Trophoblast cell (in vitro differentiated cells and primary cell): ENCODE data around the gene SRGAP3.

Experiments
- DNase-seq, 2 donors: peaks; one replicate each; pipeline ENCODE4 v3.0.0-alpha.2; 2016
- H2AFZ ChIP-seq: 2 replicates; pipeline ENCODE4 v1.6.1; 2013; ENCODE audit warnings: low read length, moderate library complexity, mild to moderate bottlenecking; ENCODE audit not compliant: insufficient read depth, poor library complexity
- H2AK5ac ChIP-seq: 2 replicates; pipeline ENCODE4 v1.6.1; 2013; ENCODE audit warnings: mild to moderate bottlenecking, low read length
- H2BK120ac ChIP-seq: 2 replicates; pipeline ENCODE4 v1.6.1; 2013; ENCODE audit warnings: low read length, mild to moderate bottlenecking, moderate library complexity; ENCODE audit not compliant: insufficient read depth, poor library complexity
- H2BK12ac ChIP-seq: 2 replicates; pipeline ENCODE4 v1.6.1; 2013; ENCODE audit warnings: mild to moderate bottlenecking, low read length, moderate library complexity
- H2BK5ac ChIP-seq: 2 replicates; pipeline ENCODE4 v1.6.1; 2013; ENCODE audit warnings: low read length, low read depth, moderate library complexity, mild to moderate bottlenecking; ENCODE audit not compliant: poor library complexity
- H3K14ac ChIP-seq: 2 replicates; pipeline ENCODE4 v1.6.1; 2013; ENCODE audit warnings: mild to moderate bottlenecking, low read length
- H3K18ac ChIP-seq: 2 replicates; pipeline ENCODE4 v1.6.1; 2013; ENCODE audit warnings: mild to moderate bottlenecking, low read length
- H3K23ac ChIP-seq: 2 replicates; pipeline ENCODE4 v1.6.1; 2013; ENCODE audit warnings: low read length
- H3K27ac ChIP-seq: 2 replicates; pipeline ENCODE4 v1.5.1; 2013; ENCODE audit warnings: low read depth, mild to moderate bottlenecking, inconsistent platforms, low read length, moderate library complexity
- H3K27me3 ChIP-seq: 2 replicates; pipeline ENCODE4 v1.6.1; 2013; ENCODE audit warnings: inconsistent platforms, mild to moderate bottlenecking, low read length, moderate library complexity; ENCODE audit not compliant: insufficient read depth
- H3K36me3 ChIP-seq, 2 experiments: 1 replicate in 1 of 2; 2 replicates in 1 of 2; pipeline ENCODE4 v1.6.1; 2013; ENCODE audit warnings: low read length in 2 of 2, mild to moderate bottlenecking in 2 of 2, moderate library complexity in 1 of 2; ENCODE audit not compliant: insufficient read depth in 2 of 2, control insufficient read depth in 1 of 2
- H3K4ac ChIP-seq: 2 replicates; pipeline ENCODE4 v1.6.1; 2013; ENCODE audit warnings: low read depth, mild to moderate bottlenecking, low read length, moderate library complexity
- H3K4me1 ChIP-seq, 2 experiments: 1 replicate in 1 of 2; 2 replicates in 1 of 2; pipeline ENCODE4 v1.6.1; 2013; ENCODE audit warnings: low read length in 2 of 2, mild to moderate bottlenecking in 2 of 2, moderate library complexity in 1 of 2; ENCODE audit not compliant: insufficient read depth in 2 of 2, control insufficient read depth in 1 of 2
- H3K4me2 ChIP-seq: 2 replicates; pipeline ENCODE4 v1.6.1; 2013; ENCODE audit warnings: inconsistent platforms, mild to moderate bottlenecking, low read length, moderate library complexity
- H3K4me3 ChIP-seq: 2 replicates; pipeline ENCODE4 v1.5.1; 2013; ENCODE audit warnings: mild to moderate bottlenecking, low read depth, low read length, inconsistent platforms
- H3K79me1 ChIP-seq: one replicate; pipeline ENCODE4 v1.6.1; 2013; ENCODE audit warnings: low read length
- H3K79me2 ChIP-seq: 2 replicates; pipeline ENCODE4 v1.6.1; 2013; ENCODE audit warnings: low read length, mild to moderate bottlenecking; ENCODE audit not compliant: control insufficient read depth, insufficient read depth, poor library complexity
- H3K9ac ChIP-seq: 2 replicates; pipeline ENCODE4 v1.6.1; 2013; ENCODE audit warnings: mild to moderate bottlenecking, low read length
- H3K9me3 ChIP-seq: 2 replicates; pipeline ENCODE4 v1.6.1; 2013; ENCODE audit warnings: low read depth, mild to moderate bottlenecking, control low read depth, inconsistent platforms, low read length; ENCODE audit not compliant: insufficient read depth
- H4K12ac ChIP-seq: 2 replicates; pipeline ENCODE4 v1.6.1; 2013; ENCODE audit warnings: low read depth, mild to moderate bottlenecking, low read length, moderate library complexity
- H4K8ac ChIP-seq: 2 replicates; pipeline ENCODE4 v1.6.1; 2013; ENCODE audit warnings: low read depth, mild to moderate bottlenecking, low read length, moderate library complexity
- H4K91ac ChIP-seq: one replicate; pipeline ENCODE4 v1.6.1; 2013; ENCODE audit warnings: low read depth, mild to moderate bottlenecking, low read length, moderate library complexity
- WGBS: extraction: QIAGEN DNeasy Blood & Tissue Kit; methylation state at CpG from one replicate; pipeline ENCODE4 v1.1.7; 2013; ENCODE audit warnings: missing lambda C conversion rate; ENCODE audit not compliant: insufficient read length, insufficient coverage; ENCODE audit errors: extremely low coverage; 5-methylcytosine and 5-hydroxymethylcytosine counted together

Gene SRGAP3

DNA sequence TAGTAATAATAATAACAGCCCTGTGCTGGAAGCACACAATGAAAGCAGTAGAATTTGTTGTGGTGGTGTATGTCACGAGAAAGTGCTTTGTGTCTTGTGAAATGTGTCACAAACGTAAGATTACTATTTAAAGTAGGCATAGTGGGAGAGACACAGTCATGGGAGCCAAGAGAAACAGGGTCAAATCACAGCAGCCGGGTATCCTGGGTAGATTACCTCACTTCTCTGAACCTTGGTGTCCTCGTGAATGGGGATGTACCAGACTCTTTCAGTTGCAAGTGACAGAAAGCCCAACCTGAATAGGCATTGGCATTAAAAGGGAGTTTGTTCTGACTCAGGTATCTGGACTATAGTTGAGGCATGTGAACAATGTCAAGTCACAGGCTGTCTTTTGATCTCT, 29.1 kb upstream of the SRGAP3 start:
- H3K23ac ChIP-seq, result no peak overlapping the region
- H3K36me3 ChIP-seq, result no peaks in the 10 kb centered on the region
- no peak overlapping the region for H4K91ac ChIP-seq
- H2BK120ac ChIP-seq, result no peak overlapping the region
- no peak overlapping the region for H4K8ac ChIP-seq
- peaks cover 0 to 8% of the 10 kb centered on the region in 2 experiments for H3K4me1 ChIP-seq
- H3K4me3 ChIP-seq, result no peak overlapping the region
- no CpG with 5 or more reads among the region's 4 CpGs for WGBS
- no peaks in the 10 kb centered on the region for H3K79me1 ChIP-seq
- H3K18ac ChIP-seq, result no peak overlapping the region
- no peak overlapping the region for H3K14ac ChIP-seq
- H2BK12ac ChIP-seq, result no peak overlapping the region
- H2BK5ac ChIP-seq, result no peak overlapping the region
- H3K4me2 ChIP-seq, result no peak overlapping the region
- H3K79me2 ChIP-seq, result no peaks in the 10 kb centered on the region
- no peak overlapping the region for H2AK5ac ChIP-seq
- no peaks in the 10 kb centered on the region for H3K9me3 ChIP-seq
- no peaks in the 10 kb centered on the region for H3K27me3 ChIP-seq
- no peak overlapping the region for H4K12ac ChIP-seq
- no peak overlapping the region for H3K4ac ChIP-seq
- no peak overlapping the region for H2AFZ ChIP-seq
- H3K27ac ChIP-seq, result no peak overlapping the region
- DNase-seq, result peak in 1 of 2 donors; percentile 12
- no peak overlapping the region for H3K9ac ChIP-seq

DNA sequence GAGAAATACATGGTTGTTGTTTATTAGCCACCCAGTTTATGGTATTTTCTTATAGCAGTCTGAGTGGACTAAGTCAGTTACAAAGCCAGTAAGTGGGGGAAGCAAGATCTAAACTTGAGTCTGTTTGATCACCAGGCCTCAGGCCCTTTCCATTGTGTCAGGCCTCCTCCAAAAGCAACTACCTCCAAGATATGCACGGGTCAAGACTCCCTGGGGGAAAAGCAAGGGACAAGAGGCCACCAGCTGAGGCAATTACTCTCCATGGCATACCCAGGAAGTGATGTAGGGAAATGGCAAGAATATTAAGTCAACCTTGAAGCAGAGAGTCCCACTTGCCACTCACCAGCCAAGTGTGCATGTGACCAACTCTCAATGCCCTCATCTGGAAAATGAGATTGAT, 28.6 kb upstream of the SRGAP3 start:
- Histone ChIP-seq H3K4me2 (no peak overlapping the region), H3K9me3 (no peaks in the 10 kb centered on the region), H3K27me3 (no peaks in the 10 kb centered on the region), H3K79me1 (no peaks in the 10 kb centered on the region), H3K23ac (no peak overlapping the region), H3K14ac (no peak overlapping the region), H2AK5ac (no peak overlapping the region), H3K4ac (no peak overlapping the region), H3K79me2 (no peaks in the 10 kb centered on the region), H4K8ac (no peak overlapping the region), H3K4me1 (peaks cover 0 to 8% of the 10 kb centered on the region in 2 experiments), H3K9ac (no peak overlapping the region), H3K27ac (no peak overlapping the region), H3K4me3 (no peak overlapping the region), H3K36me3 (no peaks in the 10 kb centered on the region), H2BK5ac (no peak overlapping the region), H2AFZ (no peak overlapping the region), H4K12ac (no peak overlapping the region), H3K18ac (no peak overlapping the region), H2BK12ac (no peak overlapping the region), H2BK120ac (no peak overlapping the region), H4K91ac (no peak overlapping the region)
- DNase-seq, result no peak
- WGBS, result no CpG with 5 or more reads among the region's 1 CpG

DNA sequence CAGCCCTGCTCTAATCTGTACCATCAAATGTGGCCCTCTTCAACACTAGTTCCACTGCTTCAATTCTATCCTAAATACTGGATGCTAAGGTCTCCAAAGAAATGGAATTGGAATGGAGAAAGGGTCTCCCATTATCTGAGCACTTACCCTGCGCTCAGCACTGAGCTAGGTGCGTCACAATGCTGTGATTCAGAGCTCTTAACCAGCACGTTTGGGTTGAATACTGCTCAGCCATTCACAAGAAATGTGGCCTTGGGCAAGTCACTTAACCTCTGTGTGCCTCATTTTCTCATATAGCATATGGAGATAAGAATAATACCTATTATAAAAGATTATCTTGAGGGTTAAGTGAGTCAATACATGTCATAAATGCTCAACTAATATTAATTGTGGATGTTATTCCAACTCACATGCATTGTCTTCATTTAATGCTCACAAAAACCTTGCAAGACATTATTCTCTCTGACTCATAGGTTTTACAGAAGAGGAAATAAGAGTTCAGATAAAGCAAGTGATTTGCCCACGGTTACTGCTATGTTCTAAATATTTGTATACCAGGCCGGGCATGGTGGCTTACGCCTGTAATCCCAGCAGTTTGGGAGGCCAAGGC, 27.4 kb upstream of the SRGAP3 start:
- Histone ChIP-seq H3K36me3 (no peaks in the 10 kb centered on the region), H3K27me3 (no peaks in the 10 kb centered on the region), H3K18ac (no peak overlapping the region), H3K14ac (no peak overlapping the region), H4K12ac (no peak overlapping the region), H2BK120ac (no peak overlapping the region), H4K8ac (no peak overlapping the region), H3K4me2 (no peak overlapping the region), H3K9me3 (no peaks in the 10 kb centered on the region), H3K79me2 (no peaks in the 10 kb centered on the region), H3K27ac (no peak overlapping the region), H3K4me3 (no peak overlapping the region), H3K4me1 (peaks cover 0 to 8% of the 10 kb centered on the region in 2 experiments), H2AFZ (no peak overlapping the region), H2BK12ac (no peak overlapping the region), H3K4ac (no peak overlapping the region), H3K23ac (no peak overlapping the region), H2BK5ac (no peak overlapping the region), H2AK5ac (no peak overlapping the region), H4K91ac (no peak overlapping the region), H3K79me1 (no peaks in the 10 kb centered on the region), H3K9ac (no peak overlapping the region)
- WGBS, result no CpG with 5 or more reads among the region's 6 CpGs
- DNase-seq, result no peak

- Histone ChIP-seq H3K36me3 (no peaks in the 10 kb centered on the region), H2AK5ac (no peak overlapping the region), H4K12ac (no peak overlapping the region), H2AFZ (no peak overlapping the region), H3K79me1 (no peaks in the 10 kb centered on the region), H2BK120ac (no peak overlapping the region), H3K4me3 (no peak overlapping the region), H4K91ac (no peak overlapping the region), H3K79me2 (no peaks in the 10 kb centered on the region), H3K18ac (no peak overlapping the region), H3K4me2 (no peak overlapping the region), H3K4ac (no peak overlapping the region), H3K9me3 (no peaks in the 10 kb centered on the region), H3K23ac (no peak overlapping the region), H3K27me3 (no peaks in the 10 kb centered on the region), H2BK5ac (no peak overlapping the region), H2BK12ac (no peak overlapping the region), H3K9ac (no peak overlapping the region), H3K14ac (no peak overlapping the region), H3K27ac (no peak overlapping the region), H4K8ac (no peak overlapping the region), H3K4me1 (no peaks in the 10 kb centered on the region)
- no CpG with 5 or more reads among the region's 6 CpGs for WGBS
- DNase-seq, result no peak
These were observed 22.5 kb upstream of the SRGAP3 start for GRCh38 chr3:9271903-9272302.
